ENCODE measurements around the gene SERPINE2. TPM values are rescaled to one million over a fixed set of nuclear protein-coding genes. Genes with fewer than 3 reads are reported as not detected.

SERPINE2 gene
- total and polyA plus RNA-seq, 7 donors: 2.1 to 20.8 (median 2.7) TPM

- Histone ChIP-seq H3K27me3 (ENCODE audit: insufficient read depth in 3 of 3, low read length in 2 of 3) (no peaks in the 10 kb centered on the region), H3K9me3 (no peaks in the 10 kb centered on the region), H3K36me3 (ENCODE audit: insufficient read depth in 1 of 2, low read depth in 1 of 2) (peaks cover 6 to 27% of the 10 kb centered on the region in 2 donors), H3K27ac (no peak overlapping the region), H3K4me3 (no peak overlapping the region), H3K4me1 (no peaks in the 10 kb centered on the region)
- TF ChIP-seq CTCF (IDR thresholded peaks at IDR 0.05): peak; percentile 97
- intact Hi-C loops (cut with DNase I): loop anchor here (5.0 kb wide), 2 partner anchors 312 to 397 kb away; no protein-coding TSS in a partner anchor
- ATAC-seq: peak in 2 of 4 donors; percentile 60 to 79
- 59 to 66% (median 66%) methylated on average over 8 of the region's 8 CpGs for WGBS, 3 donors
- DNase-seq: no peak
These were observed 68.5 kb downstream of the SERPINE2 start for GRCh38 chr2:223970343-223971128.

- Histone ChIP-seq H3K36me3 (ENCODE audit: insufficient read depth in 1 of 2, low read depth in 1 of 2) (peaks cover 6 to 33% of the 10 kb centered on the region in 2 donors), H3K27ac (no peak overlapping the region), H3K4me3 (no peak overlapping the region), H3K9me3 (no peaks in the 10 kb centered on the region), H3K4me1 (no peaks in the 10 kb centered on the region), H3K27me3 (ENCODE audit: insufficient read depth in 3 of 3, low read length in 2 of 3) (no peaks in the 10 kb centered on the region)
- DNase-seq (no peak), ATAC-seq (no peak)
- no peak for TF ChIP-seq CTCF (IDR thresholded peaks at IDR 0.05)
- intact Hi-C loops (cut with DNase I): loop anchor here (5.0 kb wide), 2 partner anchors 312 to 397 kb away; no protein-coding TSS in a partner anchor
- WGBS, 3 donors: 84 to 97% (median 91%) methylated on average over 1 of the region's 1 CpG
These were observed 69.2 kb downstream of the SERPINE2 start for GRCh38 chr2:223969856-223970255.

GRCh38 chr2:223969315-223969714 lies 69.8 kb downstream of the SERPINE2 start:
- Histone ChIP-seq H3K9me3 (no peaks in the 10 kb centered on the region), H3K27me3 (ENCODE audit: insufficient read depth in 3 of 3, low read length in 2 of 3) (no peaks in the 10 kb centered on the region), H3K36me3 (ENCODE audit: insufficient read depth in 1 of 2, low read depth in 1 of 2) (peaks cover 6 to 38% of the 10 kb centered on the region in 2 donors), H3K4me1 (no peaks in the 10 kb centered on the region), H3K27ac (no peak overlapping the region), H3K4me3 (no peak overlapping the region)
- TF ChIP-seq CTCF (IDR thresholded peaks at IDR 0.05): no peak
- intact Hi-C loops (cut with DNase I): no loop called here
- ATAC-seq (no peak), DNase-seq (no peak)
- WGBS, 3 donors: 24 to 38% (median 33%) methylated on average over 1 to 3 of the region's 3 CpGs

GRCh38 chr2:223967981-223968380 lies 71.1 kb downstream of the SERPINE2 start:
- Histone ChIP-seq H3K27ac (no peak overlapping the region), H3K4me3 (no peak overlapping the region), H3K27me3 (ENCODE audit: insufficient read depth in 3 of 3, low read length in 2 of 3) (no peaks in the 10 kb centered on the region), H3K9me3 (no peaks in the 10 kb centered on the region), H3K4me1 (peaks cover 6% of the 10 kb centered on the region), H3K36me3 (ENCODE audit: insufficient read depth in 1 of 2, low read depth in 1 of 2) (peaks cover 6 to 48% of the 10 kb centered on the region in 2 donors)
- DNase-seq: no peak
- intact Hi-C loops (cut with DNase I): no loop called here
- TF ChIP-seq CTCF (IDR thresholded peaks at IDR 0.05): no peak
- no peak for ATAC-seq
- 82 to 90% (median 88%) methylated on average over 2 of the region's 2 CpGs for WGBS, 3 donors

Measured in psoas muscle (tissue), 8 donors.